Measurements from ENCODE around the gene SEL1L.
"Not testable (repeated sequence)": the region's sequence is repeated elsewhere in the genome, so short reads cannot be mapped to it uniquely, and the experiment has no call there.

SEL1L gene

DNA sequence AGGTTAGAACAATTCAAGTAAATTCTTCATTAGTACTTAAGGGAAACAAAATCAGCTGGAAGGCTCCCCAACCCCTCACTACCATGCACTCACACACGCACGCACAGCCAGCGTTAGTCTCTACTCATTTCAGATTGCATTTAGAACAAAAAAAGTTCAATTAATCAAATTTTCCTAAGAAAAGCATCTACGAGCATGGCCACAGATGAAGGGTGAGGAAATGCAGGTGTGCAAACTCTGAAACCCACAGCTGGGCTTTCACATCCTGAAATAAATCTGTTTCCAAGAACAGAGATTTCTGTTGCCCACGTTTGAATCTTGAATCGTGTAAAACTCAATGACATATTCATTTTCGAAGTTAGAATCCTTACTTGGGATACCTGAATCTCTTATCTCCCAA lies 62.6 kb downstream of the SEL1L start:
- no peak for TF ChIP-seq CTCF (IDR thresholded peaks at IDR 0.05; ENCODE audit: low read depth, low read length, missing control alignments)
- in situ Hi-C loops (cut with HindIII; ENCODE audit: low sequenced_read_pairs): loop anchor here (25.0 kb wide), 1 partner anchor 209 kb away; no protein-coding TSS in a partner anchor
- no peak for DNase-seq (ENCODE audit: low read depth)
- H3K4me3 ChIP-seq (ENCODE audit: low read depth, low read length): no peak overlapping the region

GRCh38 chr14:81470557-81470826 lies 63.2 kb downstream of the SEL1L start:
- in situ Hi-C loops (cut with HindIII; ENCODE audit: low sequenced_read_pairs): loop anchor here (25.0 kb wide), 1 partner anchor 208 kb away; no protein-coding TSS in a partner anchor
- H3K4me3 ChIP-seq (ENCODE audit: low read depth, low read length); DNase-seq (ENCODE audit: low read depth): not testable (repeated sequence)

DNA sequence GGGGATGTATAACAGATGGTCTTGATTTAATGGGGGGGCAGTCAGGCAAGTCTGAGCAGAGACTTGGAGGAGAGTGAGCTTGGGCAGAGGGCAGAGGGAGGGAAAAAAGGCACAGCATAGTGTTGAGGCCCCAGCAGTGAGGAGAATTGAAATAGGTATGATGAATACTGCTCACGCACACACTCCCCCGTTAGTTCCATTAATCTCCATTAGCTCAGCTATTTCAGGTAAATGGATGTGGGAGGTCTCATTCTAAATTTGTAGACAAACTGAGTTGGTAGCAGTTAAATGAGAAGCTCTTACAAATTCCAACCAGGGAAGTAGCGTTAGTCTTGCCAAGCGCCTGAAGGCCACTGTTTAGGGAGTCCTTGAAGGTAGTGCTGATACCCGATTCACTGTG lies 66.8 kb downstream of the SEL1L start:
- no peak for TF ChIP-seq CTCF (IDR thresholded peaks at IDR 0.05; ENCODE audit: low read depth, low read length, missing control alignments)
- H3K4me3 ChIP-seq (ENCODE audit: low read depth, low read length): no peak overlapping the region
- DNase-seq (ENCODE audit: low read depth): no peak
- in situ Hi-C loops (cut with HindIII; ENCODE audit: low sequenced_read_pairs): loop anchor here (25.0 kb wide), 1 partner anchor 205 kb away; no protein-coding TSS in a partner anchor

- in situ Hi-C loops (cut with HindIII; ENCODE audit: low sequenced_read_pairs): loop anchor here (25.0 kb wide), 1 partner anchor 203 kb away; no protein-coding TSS in a partner anchor
- H3K4me3 ChIP-seq (ENCODE audit: low read depth, low read length): no peak overlapping the region
- TF ChIP-seq CTCF (IDR thresholded peaks at IDR 0.05; ENCODE audit: low read depth, low read length, missing control alignments): no peak
- no peak for DNase-seq (ENCODE audit: low read depth)
Measured at GRCh38 chr14:81465507-81466228, 68.0 kb downstream of the SEL1L start.

GRCh38 chr14:81465003-81465392 lies 68.7 kb downstream of the SEL1L start:
- in situ Hi-C loops (cut with HindIII; ENCODE audit: low sequenced_read_pairs): loop anchor here (25.0 kb wide), 1 partner anchor 203 kb away; no protein-coding TSS in a partner anchor
- peak overlapping the region; percentile 24 for H3K4me3 ChIP-seq (ENCODE audit: low read depth, low read length)
- not testable (repeated sequence) for DNase-seq (ENCODE audit: low read depth)

DNA sequence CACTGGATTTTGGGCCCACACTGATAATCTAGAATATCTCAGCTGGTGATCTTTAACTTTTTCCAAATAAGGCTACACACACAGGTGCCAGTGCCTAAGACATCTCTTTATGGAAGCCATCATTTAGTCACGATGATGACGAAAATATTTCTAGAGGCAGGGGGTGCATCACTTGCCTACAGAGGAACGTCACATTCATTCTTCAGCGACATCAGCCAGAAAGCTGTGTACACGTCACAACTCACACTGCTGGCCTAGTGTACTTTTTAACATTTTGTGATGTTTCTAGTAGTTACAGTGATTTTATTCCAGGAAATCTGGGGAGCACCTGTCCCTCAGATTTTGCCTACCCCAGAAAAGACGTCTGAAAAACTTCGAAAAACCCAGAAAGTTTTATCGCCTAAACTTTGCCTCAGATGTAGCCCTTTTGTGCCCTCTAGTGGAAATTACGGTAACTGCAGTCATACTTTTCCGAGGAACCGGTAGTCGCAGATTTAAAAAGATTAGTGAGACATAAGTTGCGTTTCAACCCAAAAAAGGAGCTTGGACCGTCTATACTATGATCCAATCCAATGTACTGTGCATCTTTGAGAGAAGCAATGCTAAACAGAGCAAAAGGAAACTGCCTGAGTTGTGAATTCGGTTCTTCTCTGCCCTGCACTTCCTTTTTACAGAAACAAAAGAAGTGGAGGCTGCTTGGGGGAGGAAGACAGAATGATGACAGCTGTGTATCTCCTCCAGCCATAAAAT lies 69.2 kb downstream of the SEL1L start:
- DNase-seq (ENCODE audit: low read depth): peak; percentile 28
- H3K4me3 ChIP-seq (ENCODE audit: low read depth, low read length): peak overlapping the region; percentile 24
- in situ Hi-C loops (cut with HindIII; ENCODE audit: low sequenced_read_pairs): loop anchor here (25.0 kb wide), 1 partner anchor 202 kb away; no protein-coding TSS in a partner anchor
- peak; percentile 76 for TF ChIP-seq CTCF (IDR thresholded peaks at IDR 0.05; ENCODE audit: low read depth, low read length, missing control alignments)

- DNase-seq (ENCODE audit: low read depth); H3K4me3 ChIP-seq (ENCODE audit: low read depth, low read length): not testable (repeated sequence)
- in situ Hi-C loops (cut with HindIII; ENCODE audit: low sequenced_read_pairs): loop anchor here (25.0 kb wide), 1 partner anchor 200 kb away; no protein-coding TSS in a partner anchor
Measured at GRCh38 chr14:81462356-81462755, 71.3 kb downstream of the SEL1L start.

DNA sequence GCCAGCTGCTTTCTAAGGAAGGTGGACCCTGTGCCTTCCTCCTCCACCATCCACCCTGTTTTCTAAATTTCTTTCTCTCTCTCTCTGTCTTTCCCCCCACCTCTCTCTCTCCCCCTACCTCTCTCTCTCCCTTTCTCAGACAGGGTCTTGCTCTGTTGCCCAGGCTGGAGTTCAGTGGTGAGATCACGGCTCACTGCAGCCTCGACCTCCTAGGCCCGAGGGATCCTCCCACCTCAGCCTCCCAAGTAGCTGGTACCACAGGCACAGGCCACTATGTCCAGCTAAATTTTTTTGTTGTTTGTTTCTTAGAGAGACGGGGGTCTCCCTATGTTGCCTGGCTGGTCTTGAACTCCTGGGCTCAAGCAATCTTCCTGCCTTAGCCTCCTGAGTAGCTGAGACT lies 73.7 kb downstream of the SEL1L start:
- no peak overlapping the region for H3K4me3 ChIP-seq (ENCODE audit: low read depth, low read length)
- no peak for TF ChIP-seq CTCF (IDR thresholded peaks at IDR 0.05; ENCODE audit: low read depth, low read length, missing control alignments)
- no peak for DNase-seq (ENCODE audit: low read depth)
- in situ Hi-C loops (cut with HindIII; ENCODE audit: low sequenced_read_pairs): loop anchor here (25.0 kb wide), 1 partner anchor 198 kb away; no protein-coding TSS in a partner anchor
